GM18520 (cell line): ENCODE results near the gene SIGLEC12.
"Not testable (repeated sequence)": the region's sequence is repeated elsewhere in the genome, so short reads cannot be mapped to it uniquely, and the experiment has no call there.

Experiments
- ATAC-seq: cut with Tn5 transposase; IDR thresholded peaks from one replicate; pipeline ENCODE4 v1.9.1; 2021; ENCODE audit not compliant: unreplicated experiment

SIGLEC12 gene

GRCh38 chr19:51524666-51525264, 23.2 kb upstream of the SIGLEC12 start:
- ATAC-seq: no peak

GRCh38 chr19:51521781-51522180, 20.2 kb upstream of the SIGLEC12 start:
- no peak for ATAC-seq

- no peak for ATAC-seq
Observed at GRCh38 chr19:51521357-51521756, 19.8 kb upstream of the SIGLEC12 start.

DNA sequence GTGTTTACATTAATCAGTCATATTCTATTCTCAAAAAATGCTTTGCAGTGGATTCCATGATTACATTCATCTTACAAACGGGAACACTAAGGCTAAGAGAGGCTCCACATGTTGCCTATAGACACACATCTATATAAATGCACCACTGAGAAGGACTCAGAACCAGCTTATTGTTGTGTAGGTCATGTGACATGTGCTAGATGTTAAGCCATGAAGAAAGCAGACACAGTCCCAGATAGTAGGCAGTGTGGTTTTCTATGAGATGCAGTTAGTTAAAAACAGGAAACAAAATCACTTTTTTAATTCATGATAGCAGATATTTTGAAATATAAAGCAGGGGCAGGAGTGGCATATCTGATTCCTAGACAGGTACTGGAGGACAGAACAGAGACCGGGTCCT, 19.1 kb upstream of the SIGLEC12 start:
- no peak for ATAC-seq

DNA sequence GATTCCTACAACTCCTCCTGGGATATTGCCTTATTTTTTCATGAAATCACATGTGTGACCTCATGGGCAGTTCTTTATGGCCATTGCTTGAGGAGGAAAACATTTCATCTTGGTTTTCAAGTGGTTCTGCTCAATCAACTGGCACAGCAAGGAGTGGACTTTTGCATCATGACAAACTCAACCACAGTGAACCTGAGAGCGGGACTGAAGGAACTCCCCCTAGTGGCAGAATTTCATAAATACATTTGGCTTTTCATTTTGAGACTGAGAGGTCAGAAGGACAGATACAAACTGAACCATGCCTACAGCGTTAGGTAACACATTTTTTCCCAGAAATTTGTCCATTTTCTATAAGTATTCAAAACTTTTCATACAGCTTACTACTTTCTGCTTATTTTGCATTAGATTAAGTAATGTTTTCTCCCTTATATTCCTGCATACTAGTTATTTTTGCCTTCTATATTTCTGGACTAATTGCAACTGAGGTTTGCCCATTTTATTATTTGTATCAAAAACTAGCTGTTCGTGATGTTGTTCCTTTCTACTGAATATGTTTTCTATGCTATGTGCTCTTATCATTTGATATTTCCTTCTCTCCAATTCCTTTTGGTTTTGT, 13.4 kb upstream of the SIGLEC12 start:
- ATAC-seq: no peak

DNA sequence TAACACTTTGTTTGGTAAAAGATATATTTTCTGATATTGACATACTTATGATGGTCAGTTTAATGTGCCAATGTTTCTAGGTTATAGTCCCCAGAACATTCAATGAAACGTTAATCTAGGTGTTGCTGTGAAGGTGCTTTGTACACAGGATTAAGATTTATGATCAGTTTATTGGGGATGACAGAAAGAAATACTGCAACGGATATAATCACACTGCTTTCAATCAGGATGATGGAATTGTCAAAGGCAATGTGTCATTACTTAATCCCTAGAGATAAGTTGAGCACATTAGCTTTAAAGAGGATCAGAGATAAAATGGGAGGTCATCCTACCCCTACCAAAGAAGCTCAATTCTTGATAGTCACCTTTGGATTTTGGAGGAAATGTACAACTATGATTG, 12.4 kb upstream of the SIGLEC12 start:
- ATAC-seq: no peak

DNA sequence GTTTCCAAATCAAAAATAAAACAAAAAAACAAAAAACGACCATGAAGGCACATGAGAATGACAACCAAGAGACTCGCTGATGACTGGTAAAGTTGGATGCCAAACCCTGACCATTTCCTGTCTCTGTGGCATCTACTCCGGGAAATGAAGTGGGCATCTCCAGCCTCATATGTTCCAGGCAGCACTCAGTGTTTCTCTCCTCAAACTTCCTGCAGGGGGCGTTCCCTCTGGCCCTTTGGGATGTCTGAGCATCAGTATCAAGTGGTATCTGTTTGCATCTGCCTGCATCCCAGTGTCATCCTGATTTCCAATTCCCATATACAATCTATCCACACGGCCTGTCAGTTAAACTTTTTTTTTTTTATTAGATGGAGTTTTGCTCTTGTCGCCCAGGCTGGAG, 9.8 kb upstream of the SIGLEC12 start:
- no peak for ATAC-seq

DNA sequence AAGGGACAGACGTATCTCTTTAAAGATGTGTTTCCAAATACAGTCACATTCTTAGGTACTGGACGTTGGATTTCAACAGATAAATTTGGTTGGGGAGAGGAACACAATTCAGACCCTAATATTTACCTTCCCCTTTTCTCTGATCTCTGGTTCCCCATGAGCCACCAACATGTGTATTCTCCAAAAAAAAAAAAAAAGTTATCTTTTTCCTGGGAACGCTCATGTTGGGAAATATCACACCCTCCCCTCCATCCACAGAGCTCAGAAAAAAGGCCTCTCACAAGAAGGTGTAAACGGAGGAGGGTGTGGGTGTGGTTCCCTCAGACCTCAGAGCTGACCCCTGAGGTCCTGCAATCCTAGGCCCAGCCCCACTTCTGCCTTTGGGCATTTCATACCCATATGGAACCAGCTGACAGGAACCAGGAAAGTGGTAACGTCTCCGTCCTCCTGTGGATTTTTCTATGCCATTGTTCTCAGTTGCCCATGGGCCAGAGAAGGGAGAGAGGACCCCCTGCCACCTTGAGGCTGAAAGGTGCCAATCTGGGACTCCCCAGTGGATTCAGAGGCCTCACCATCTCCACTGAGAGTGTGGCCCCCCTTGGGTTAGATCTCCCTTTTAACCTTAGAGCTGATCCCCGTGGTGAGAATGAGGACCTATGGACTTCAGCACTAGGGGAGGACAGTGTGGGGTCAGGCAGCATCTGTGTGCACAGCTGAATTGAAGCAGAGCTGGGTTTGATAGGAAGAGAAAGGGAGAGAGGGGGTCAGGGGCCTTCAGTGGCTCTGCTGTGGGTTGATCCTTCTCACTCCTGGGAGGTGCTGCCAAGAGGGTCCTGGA, 8.4 kb upstream of the SIGLEC12 start:
- no peak for ATAC-seq

DNA sequence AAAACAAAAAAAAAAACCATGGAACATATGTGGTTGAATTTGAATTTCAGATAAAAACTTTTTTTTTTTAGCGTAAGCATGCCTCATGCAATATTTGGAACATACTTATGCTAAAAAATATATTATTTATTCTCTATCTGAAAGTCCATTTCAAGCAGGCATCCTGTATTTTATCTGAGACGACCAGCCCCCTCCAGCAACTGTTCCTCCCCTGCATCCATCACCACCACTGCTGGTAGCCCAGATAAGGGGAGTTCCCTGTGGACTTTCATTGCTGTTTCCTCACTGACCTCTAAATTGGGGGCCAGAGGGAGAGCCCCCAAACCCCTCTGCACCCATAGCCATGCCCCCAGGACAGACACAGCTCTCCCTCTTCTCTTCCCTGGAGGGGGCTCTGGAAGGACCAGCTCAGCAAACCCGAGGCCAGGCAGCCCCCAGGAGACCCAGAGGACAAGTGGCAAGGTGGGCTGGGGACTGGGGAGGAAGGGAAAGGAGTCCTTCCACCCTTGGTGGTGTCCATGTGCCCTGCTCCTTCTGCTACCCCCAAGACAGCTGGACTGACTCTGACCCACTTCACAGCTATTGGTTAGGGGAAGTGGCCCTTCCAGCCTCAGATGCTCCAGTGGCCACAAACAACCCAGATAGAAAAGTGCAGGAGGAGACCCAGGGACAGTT, 6.6 kb upstream of the SIGLEC12 start:
- no peak for ATAC-seq

GRCh38 chr19:51507640-51508058, 6.0 kb upstream of the SIGLEC12 start:
- ATAC-seq: no peak

GRCh38 chr19:51507192-51507591, 5.6 kb upstream of the SIGLEC12 start:
- no peak for ATAC-seq

- ATAC-seq: no peak
Observed at GRCh38 chr19:51505904-51506303, 4.3 kb upstream of the SIGLEC12 start.

DNA sequence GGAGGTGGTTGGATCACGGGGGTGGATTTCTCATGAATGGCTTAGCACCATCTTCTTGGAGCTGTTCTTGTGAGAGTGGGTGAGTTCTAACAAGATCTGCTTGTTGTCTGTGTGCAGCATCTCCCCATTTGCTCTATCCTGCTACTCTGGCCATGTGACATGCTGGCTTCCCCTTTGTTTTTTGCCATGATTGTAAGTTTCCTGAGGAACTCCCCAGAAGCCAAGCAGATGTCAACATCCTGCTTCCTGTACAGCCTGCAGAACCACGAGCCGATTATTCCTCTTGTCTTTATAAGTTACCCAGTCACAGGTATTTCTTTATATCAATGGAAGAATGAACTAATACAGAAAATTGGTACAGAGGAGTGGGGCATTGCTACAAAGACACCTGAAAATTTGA, 2.3 kb upstream of the SIGLEC12 start:
- ATAC-seq: no peak

DNA sequence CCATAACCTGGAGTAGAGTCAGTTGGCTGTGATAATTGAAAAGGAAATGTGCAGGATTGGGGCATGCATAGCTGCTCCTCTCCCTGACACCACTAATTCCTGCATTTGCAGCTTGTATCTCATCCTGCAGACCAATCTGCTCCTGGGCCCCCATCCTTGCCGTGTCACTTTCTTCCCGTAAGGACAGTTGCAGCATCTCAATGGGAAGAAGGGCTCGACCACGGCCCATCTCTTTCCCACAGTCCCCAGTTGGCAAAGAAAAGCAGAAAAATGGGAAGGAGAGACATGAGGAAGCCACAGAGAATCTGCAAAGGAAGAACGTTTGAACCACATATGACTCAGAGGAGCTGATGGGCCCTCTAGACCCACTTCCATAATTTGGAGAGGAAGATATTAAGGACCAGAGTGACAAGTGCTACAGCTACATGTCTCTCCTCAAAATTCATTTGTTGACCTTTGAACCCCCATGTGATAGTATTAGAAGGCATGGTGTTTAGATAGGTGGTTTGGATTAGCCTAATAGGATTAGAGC, 1.8 kb upstream of the SIGLEC12 start:
- ATAC-seq: no peak

DNA sequence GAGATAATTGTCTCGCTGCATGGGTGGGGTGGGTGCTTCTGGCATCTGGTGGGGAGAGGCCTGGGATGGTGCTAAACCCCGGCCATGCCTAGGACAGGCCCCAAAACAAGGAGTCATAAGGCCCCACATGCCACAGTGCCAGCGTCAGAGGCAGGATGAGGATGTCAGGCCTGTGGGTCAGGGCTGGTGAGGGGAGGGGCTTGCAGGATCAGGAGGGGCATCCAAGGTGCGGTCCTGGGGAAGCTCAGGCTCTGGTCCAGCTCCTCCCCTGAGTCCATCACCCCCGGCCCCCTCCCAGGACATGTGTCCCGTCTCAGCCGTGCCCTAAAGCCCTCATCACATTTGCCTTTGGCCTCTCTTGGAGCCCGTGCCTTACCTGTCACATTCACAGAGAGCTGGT, 669 bp downstream of the SIGLEC12 start:
- ATAC-seq: not testable (repeated sequence)

- ATAC-seq: no peak
Observed at GRCh38 chr19:51497666-51498065, 3.9 kb downstream of the SIGLEC12 start.

DNA sequence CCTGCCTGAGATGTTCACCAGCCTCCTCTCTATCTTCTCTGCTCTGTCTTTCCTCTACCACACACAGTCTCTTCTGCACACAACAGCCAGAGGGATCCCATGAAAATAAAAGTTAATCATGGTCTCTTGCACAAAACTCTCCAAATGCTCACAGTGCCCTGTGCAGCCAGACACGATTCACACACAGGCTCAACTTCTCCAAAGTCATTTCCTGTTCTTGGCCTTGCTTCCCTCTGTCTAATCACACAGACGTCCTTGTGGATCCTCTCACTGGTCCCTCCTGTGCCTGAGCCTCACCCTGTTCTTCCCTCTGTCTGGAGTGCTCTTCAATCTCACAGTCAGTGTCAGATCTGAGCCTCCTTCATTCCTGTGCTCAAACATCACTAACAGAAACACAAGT, 7.8 kb downstream of the SIGLEC12 start:
- no peak for ATAC-seq

- ATAC-seq: no peak
Observed at GRCh38 chr19:51491586-51491985, 10.0 kb downstream of the SIGLEC12 start.

GRCh38 chr19:51490676-51491075, 10.9 kb downstream of the SIGLEC12 start:
- ATAC-seq: no peak

DNA sequence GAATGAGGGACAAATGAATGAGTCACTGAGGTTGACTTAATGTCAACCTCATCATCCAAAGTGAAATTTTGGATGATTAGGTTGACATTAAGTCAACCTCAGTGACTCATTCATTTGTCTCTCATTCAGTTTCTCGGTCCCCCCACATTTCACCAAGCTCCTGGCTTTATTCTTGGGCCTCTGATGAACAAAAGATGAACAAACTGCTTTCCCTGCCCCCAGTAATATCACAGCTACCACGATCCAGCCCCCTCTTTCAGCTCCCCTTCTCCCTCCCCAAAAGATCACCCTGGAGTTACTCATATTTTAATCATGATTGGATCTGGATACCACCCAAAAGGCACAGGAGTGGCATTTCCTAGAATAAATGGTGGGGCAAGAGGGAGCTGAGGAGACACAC, 12.5 kb downstream of the SIGLEC12 start:
- ATAC-seq: no peak

DNA sequence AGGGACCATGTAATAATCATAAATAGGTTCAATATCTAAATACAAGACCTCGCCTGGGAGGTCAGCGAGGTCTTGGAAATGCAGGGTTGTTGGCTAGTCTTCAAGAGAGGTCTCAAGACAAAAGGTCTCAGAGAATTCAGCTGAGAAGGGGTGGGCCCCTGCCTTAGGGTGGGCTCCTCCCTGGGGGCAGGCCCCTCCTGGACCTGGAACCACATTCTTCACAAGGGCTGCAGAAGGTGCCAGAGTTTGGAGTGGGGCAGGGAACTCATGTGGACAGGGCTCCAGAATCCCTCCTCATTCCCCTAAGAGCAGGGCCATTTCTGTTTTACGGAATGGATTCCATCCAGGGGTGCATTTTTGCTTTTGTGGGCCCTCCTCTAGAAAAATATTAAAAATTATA, 13.1 kb downstream of the SIGLEC12 start:
- ATAC-seq: no peak
